ENCODE results near the gene ITGAX. TPM values are rescaled to one million over a fixed set of nuclear protein-coding genes. Genes with fewer than 3 reads are reported as not detected.

ITGAX gene
- total and polyA plus RNA-seq, 2 of the 8 experiments (the other 6 are each of a cell fraction or from before 2014, with no cell fraction given), result 0.30 TPM; not detected in 1

DNA sequence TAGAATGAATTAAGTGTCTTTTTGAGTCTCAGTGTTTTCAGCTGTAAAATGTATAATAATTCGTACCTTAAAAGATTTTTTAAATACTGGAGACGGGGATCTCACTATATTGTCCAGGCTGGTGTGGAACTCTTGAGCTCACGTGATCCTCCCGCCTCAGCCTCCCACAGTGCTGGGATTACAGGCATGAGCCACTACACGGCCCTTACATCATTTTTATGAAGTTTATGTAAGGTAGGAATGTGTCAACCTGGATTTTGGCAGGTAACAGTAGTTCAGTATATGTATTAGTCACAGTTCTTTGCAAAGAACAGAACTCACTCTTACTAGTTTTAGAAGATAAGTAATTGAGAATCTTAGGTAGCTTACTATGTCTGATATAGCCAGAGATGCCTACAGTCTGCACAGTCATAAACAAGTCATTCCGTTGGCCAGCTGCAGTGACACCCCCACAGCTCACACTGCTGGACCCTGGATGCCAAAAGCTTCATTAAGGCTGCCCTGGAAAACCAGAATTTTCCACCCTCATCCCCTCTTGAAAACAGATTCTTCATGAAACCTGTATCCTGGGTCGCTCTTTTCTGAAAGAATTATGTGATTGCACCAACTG lies 73.8 kb downstream of the ITGAX start:
- H4K91ac ChIP-seq (replicated peaks; ENCODE audit: insufficient read length, low read length), result no peak overlapping the region
- no peaks in the 10 kb centered on the region for H3K36me3 ChIP-seq (ENCODE audit: control insufficient read depth in 2 of 4, insufficient read depth in 4 of 4, low read length in 3 of 4)
- no peak overlapping the region for H3K4ac ChIP-seq (replicated peaks; ENCODE audit: insufficient read length, low read depth, low read length)
- H3K4me2 ChIP-seq (ENCODE audit: insufficient read depth in 1 of 2, low read depth in 2 of 2, low read length in 2 of 2), result peak overlapping the region in 1 of 2 experiments; percentile 54; a peak in 1 of 4 replicates
- ChIA-PET POLR2A (ENCODE audit: partially characterized antibody) (interaction anchor here (0.8 to 2.5 kb wide), 4 partner anchors 14 to 249 kb away, joined by 3 to 10 read pairs (median 4); partner anchors contain the start of genes FUS and ZNF843), CTCF (ENCODE audit: partially characterized antibody) (interaction anchor here (0.8 to 5.8 kb wide), 5 partner anchors 14 to 274 kb away, joined by 3 to 36 read pairs (median 4); partner anchors contain the start of gene ZNF843)
- H3K56ac ChIP-seq (replicated peaks; ENCODE audit: insufficient read length, low read depth, low read length), result no peak overlapping the region
- H3K14ac ChIP-seq (ENCODE audit: insufficient read length), result no peak overlapping the region
- H2BK5ac ChIP-seq (ENCODE audit: low read depth, low read length), result no peak overlapping the region
- no peak overlapping the region for H2BK20ac ChIP-seq (ENCODE audit: low read length)
- no peak for DNase-seq (ENCODE audit: low read depth in 1 of 2, low spot score in 2 of 2)
- no peak overlapping the region for H2BK15ac ChIP-seq (ENCODE audit: low read length)
- H3K9me3 ChIP-seq (ENCODE audit: insufficient read depth in 2 of 2, low read depth in 1 of 2, low read length in 1 of 2), result peaks cover 5 to 6% of the 10 kb centered on the region in 2 experiments
- no peaks in the 10 kb centered on the region for H4K20me1 ChIP-seq (replicated peaks in 1 of 2; ENCODE audit: control insufficient read depth in 1 of 2, insufficient read depth in 2 of 2, low read length in 2 of 2)
- H3K23me2 ChIP-seq (ENCODE audit: low read depth, low read length), result peaks cover 2% of the 10 kb centered on the region; the same call in 1 of the 2 replicates
- no peak overlapping the region for H2AK5ac ChIP-seq (ENCODE audit: low read depth, low read length)
- H2AFZ ChIP-seq (ENCODE audit: low read length), result no peak overlapping the region
- H3K4me3 ChIP-seq (ENCODE audit: extremely low read depth in 1 of 4, insufficient read depth in 2 of 4, low read depth in 3 of 4, low read length in 4 of 4), result no peak overlapping the region
- peaks cover 5 to 25% (median 24%) of the 10 kb centered on the region in 4 experiments for H3K27me3 ChIP-seq (replicated peaks in 1 of 4; ENCODE audit: control insufficient read depth in 3 of 4, extremely low read depth in 1 of 4, insufficient read depth in 3 of 4, low read length in 3 of 4)
- no peaks in the 10 kb centered on the region; a peak in 2 of 7 replicates for H3K4me1 ChIP-seq (replicated peaks in 1 of 4; ENCODE audit: control insufficient read depth in 3 of 4, insufficient read depth in 4 of 4, low read length in 3 of 4)
- 88% methylated on average over 7 of the region's 7 CpGs; no CpG with 5 or more reads in 1 of the 2 experiments for WGBS, 2 experiments (ENCODE audit: extremely low coverage in 1 of 2, insufficient coverage in 1 of 2, insufficient read length in 1 of 2, insufficient replicate concordance in 2 of 2, low coverage in 1 of 2, low lambda C conversion rate in 2 of 2, missing lambda C conversion rate in 1 of 2)
- H3K18ac ChIP-seq (ENCODE audit: extremely low read depth, low read length), result no peak overlapping the region
- H2BK12ac ChIP-seq (ENCODE audit: low read depth, low read length), result no peak overlapping the region
- no peak for FAIRE-seq
- no peaks in the 10 kb centered on the region for H3K79me1 ChIP-seq (ENCODE audit: low read depth, low read length)
- H2BK120ac ChIP-seq (replicated peaks; ENCODE audit: low read depth, low read length), result no peak overlapping the region
- no peak overlapping the region for H4K5ac ChIP-seq (ENCODE audit: insufficient read length, low read depth, low read length)
- no peak overlapping the region for H3K23ac ChIP-seq (ENCODE audit: insufficient read length)
- no peaks in the 10 kb centered on the region for H3K79me2 ChIP-seq (ENCODE audit: control insufficient read depth in 1 of 2, insufficient read depth in 2 of 2, low read length in 2 of 2)
- H3K27ac ChIP-seq (ENCODE audit: low read depth, low read length), result no peak overlapping the region
- no peak overlapping the region for H3K9ac ChIP-seq (replicated peaks in 1 of 4; ENCODE audit: extremely low read depth in 1 of 4, low read depth in 3 of 4, low read length in 3 of 4)
- H4K8ac ChIP-seq (ENCODE audit: extremely low read depth, insufficient read depth, low read length), result no peak overlapping the region
- TF ChIP-seq CBX5 (IDR thresholded peaks at IDR 0.05; ENCODE audit: low read depth, low read length) (no peak), EGR1 (IDR thresholded peaks at IDR 0.05; ENCODE audit: borderline replicate concordance, low read depth, low read length) (no peak), SIRT6 (IDR thresholded peaks at IDR 0.05; ENCODE audit: low read length) (no peak), CREB1 (IDR thresholded peaks at IDR 0.05) (no peak), POLR2AphosphoS5 (IDR thresholded peaks at IDR 0.05; ENCODE audit: low read depth, low read length) (no peak), POLR2A (IDR thresholded peaks at IDR 0.05; ENCODE audit: control extremely low read depth in 1 of 2, low read depth in 2 of 2, low read length in 2 of 2) (no peak), GABPA (IDR thresholded peaks at IDR 0.05; ENCODE audit: borderline replicate concordance, insufficient read depth, low read length) (no peak), CHD1 (IDR thresholded peaks at IDR 0.05; ENCODE audit: low read depth, low read length) (no peak), SP4 (IDR thresholded peaks at IDR 0.05; ENCODE audit: low read length) (no peak), JUND (IDR thresholded peaks at IDR 0.05; ENCODE audit: low read length) (no peak), NRF1 (IDR thresholded peaks at IDR 0.05; ENCODE audit: low read depth, low read length) (no peak), SIN3A (conservative IDR thresholded peaks at IDR 0.05 in 1 of 2, IDR thresholded peaks at IDR 0.05 in 1 of 2; ENCODE audit: low read depth in 1 of 2, low read length in 2 of 2) (no peak)

Measured in H1 (cell line).